AG20443 (cell line): ENCODE data around the gene PLD6.
A peak's percentile ranks its signal among the peaks of the same experiment; 100 is the strongest.
"Not testable (repeated sequence)": the region's sequence is repeated elsewhere in the genome, so short reads cannot be mapped to it uniquely, and the experiment has no call there.

Experiments
- DNase-seq: peaks from one replicate; pipeline ENCODE4 v3.0.0; 2012; ENCODE audit warnings: low spot score, mixed read lengths

PLD6 gene, protein sequence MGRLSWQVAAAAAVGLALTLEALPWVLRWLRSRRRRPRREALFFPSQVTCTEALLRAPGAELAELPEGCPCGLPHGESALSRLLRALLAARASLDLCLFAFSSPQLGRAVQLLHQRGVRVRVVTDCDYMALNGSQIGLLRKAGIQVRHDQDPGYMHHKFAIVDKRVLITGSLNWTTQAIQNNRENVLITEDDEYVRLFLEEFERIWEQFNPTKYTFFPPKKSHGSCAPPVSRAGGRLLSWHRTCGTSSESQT

GRCh38 chr17:17206124-17206912, at the start of gene PLD6:
PLD6 (minus strand) TSS chr17:17206333; CDS start chr17:17206286, 47 bp downstream.
- DNase-seq: peak; percentile 86

GRCh38 chr17:17255689-17256088, 49.6 kb upstream of the PLD6 start:
- not testable (repeated sequence) for DNase-seq

GRCh38 chr17:17254036-17254435, 47.9 kb upstream of the PLD6 start:
- no peak for DNase-seq

DNA sequence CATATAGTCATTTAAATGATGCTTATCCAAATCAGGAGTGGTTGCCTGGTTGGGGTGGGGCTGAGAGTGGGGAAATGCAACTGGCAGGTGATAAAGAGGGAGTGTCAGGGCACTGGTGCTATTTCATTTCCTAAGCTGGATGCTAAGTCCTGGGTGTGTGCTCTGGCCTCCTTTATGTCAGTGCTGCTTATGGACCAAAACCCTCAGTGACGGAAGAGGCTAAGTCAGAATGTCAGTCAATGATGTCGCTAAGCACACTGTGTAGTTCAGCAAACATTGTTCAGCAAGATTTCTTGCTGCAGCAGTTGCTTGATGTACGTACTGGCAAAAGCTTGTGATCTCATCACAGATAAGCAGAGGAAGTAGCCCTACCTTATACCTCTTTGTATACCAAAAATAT, 47.3 kb upstream of the PLD6 start:
- no peak for DNase-seq

- DNase-seq: no peak
Measured at GRCh38 chr17:17252149-17252661, 46.1 kb upstream of the PLD6 start.

DNA sequence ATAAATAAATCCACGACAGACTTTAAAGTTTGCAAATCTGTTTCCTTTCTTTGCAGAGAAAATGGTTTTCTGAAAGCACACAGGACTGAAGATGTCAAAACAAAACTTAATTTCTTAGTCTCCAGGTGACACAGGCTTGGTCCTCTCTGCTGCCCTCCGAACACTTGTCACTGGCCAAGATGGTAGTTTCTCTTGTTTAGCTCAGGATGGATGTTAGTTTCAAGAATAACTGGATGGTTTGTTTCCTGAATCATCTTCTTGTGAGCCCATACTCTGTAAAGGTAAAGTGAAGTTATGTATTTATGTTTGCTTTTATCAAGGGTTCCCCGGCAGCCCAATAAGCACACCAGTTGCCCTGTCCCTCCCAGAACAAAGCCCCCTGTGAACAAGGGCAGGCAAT, 40.7 kb upstream of the PLD6 start:
- no peak for DNase-seq

- no peak for DNase-seq
Measured at GRCh38 chr17:17243163-17243562, 37.0 kb upstream of the PLD6 start.

GRCh38 chr17:17242246-17242645, 36.1 kb upstream of the PLD6 start:
- no peak for DNase-seq

- DNase-seq: no peak
Measured at GRCh38 chr17:17241656-17242055, 35.5 kb upstream of the PLD6 start.

DNA sequence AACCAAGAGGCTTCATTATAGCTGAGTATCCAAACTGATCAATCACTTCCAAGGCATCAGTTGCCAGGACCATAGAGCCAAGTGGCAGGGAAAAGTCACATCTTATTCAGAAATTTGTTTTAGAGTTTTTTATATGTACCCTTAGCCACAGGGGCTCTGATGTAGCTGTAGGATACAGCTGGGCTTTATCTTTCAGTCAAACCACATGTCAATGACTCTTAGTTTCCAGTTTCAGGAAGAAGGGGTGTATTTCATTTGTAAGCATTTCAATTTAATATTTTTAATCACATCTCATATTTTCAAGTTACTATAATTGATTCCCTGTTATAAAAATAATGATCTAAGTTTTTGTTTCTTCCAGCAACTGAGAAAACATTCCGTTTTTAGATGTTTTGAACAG, 33.7 kb upstream of the PLD6 start:
- DNase-seq: no peak

GRCh38 chr17:17237026-17237799, 31.1 kb upstream of the PLD6 start, which contains the start of gene FLCN:
FLCN (minus strand) TSS chr17:17237168; CDS start chr17:17228137, 9,031 bp downstream.
- peak; percentile 95 for DNase-seq

DNA sequence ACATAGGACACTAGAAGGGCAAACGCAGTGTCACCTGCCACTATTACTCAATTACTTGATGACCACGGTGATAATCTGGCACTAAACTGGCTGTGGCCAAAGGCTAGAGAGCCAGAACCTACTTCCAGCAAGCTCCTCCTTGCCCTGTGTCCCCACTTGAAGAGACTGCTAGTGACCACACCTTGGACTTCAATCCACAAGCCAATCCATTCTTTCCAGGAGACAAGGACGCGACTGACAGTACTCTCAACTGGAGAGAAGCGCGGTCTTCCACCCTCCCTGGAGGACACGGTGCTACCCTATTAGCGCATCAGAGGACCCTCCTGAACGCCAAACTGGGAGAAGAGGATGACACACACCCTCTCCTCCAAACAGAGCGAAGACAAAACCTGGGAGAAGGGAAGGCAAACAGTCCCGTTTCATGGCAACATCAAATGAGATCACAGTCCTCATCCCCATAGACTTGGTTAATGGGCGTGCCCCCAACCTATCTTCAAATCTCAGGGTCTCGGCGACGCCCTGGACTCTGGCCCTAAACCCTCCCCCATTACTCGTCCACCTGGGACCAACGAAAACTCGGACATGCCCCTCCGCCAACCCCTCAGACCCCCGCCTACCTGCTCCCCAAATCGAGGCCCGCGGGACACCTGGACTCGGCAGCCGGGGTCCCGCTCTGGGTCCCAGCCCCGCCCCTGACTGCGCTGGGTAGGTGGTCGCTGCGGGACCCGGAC, 30.3 kb upstream of the PLD6 start:
- DNase-seq: peak; percentile 48

DNA sequence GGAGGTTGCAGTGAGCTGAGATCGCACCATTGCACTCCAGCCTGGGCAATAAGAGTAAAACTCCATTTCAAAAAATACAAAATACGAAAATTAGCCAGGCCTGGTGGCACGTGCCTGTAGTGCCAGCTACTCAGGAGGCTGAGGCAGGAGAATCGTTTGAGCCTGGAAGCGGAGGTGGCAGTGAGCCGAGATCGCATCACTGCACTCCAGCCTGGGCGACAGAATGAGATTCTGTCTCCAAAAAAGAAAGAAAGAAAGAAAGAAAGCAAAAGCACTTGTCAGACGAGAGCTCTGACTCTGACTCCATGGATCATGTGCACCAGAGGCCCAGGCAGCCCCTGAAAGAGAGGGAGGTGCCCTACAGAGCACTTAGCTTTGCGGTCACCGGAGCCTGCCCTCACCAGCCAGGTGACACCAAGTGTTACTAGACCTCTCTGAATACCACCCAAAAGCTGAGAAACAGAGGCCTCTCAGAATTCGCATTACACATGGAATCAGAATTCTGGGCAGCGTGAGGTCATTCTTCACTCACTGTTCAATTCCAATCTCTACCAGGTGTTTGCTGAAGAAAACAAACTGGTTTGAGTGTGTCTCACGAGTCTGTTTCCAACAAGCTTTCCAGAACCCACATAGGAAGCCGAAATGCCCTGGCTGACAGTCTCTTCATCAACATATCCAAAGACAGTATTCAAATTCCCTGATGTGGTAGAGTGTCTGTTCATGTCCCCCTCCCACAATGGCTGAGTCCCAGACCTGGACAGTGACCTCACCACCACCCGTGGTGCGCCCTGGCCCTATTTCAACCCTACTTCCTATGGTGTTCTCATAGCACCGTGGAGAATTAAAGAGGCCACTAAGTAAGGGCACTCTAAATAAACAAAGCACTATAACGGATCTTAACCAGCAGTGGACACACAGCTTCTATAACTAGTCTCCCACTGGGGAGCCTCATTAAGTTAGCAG, 29.4 kb upstream of the PLD6 start:
- DNase-seq: no peak

DNA sequence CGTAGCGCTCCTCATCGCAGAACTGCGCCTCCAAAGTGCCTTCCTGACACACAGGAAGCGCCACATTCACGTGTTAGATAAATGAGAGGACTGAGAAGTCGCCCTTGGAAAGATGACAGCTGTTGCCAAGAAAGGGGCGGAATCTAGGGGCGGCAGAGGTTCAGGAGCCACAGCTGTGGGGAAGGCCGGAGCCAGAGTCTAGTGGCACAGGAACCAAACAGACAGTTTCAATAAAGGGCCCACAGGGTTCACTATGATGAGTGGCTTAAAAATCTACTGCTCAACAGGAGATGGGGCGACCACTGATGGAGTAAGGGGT, 26.1 kb upstream of the PLD6 start:
- no peak for DNase-seq

GRCh38 chr17:17231621-17232302, 25.6 kb upstream of the PLD6 start:
- no peak for DNase-seq

DNA sequence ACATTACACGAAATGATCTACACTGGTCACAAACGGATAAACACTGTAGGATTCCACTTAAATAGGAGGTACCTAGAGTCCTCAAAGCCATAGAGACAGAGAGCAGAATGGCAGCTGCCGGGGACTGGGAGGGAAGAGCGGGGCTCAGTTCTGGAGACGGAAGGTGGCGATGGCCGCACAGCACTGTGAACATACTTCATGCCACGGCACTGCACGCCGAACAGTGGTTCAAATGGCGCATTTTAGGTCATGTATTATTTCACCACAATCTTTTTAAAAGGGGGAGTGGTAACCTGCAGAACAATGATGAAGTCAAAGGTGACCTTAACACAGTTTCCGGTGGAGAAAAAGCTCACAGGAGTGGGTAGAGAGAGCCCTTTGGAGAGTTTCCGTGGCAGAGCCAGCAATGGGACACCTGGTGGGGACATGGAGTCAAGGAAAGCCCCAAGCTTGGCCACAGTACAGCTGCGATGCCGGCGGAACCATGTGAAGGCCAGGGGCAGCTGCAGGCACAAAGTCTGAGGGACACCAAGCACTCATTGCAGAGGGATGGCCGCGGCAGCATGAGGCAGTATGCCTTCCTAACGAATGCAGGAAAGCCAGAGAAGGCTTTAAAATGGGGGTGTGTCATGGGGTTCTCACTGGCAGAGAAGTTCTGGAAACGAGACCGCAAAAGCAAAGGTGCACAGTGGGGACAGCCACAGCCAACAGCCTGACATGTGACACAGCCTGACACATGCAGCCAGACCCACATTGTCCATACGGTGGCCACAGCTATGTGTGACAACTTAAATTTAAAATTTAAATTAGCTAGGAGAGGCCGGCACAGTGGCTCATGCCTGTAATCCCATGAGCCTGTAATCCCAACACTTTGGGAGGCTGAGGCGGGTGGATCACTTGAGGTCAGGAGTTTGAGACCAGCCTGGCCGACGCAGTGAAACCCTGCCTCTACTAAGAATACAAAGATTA, 23.6 kb upstream of the PLD6 start:
- DNase-seq: no peak

DNA sequence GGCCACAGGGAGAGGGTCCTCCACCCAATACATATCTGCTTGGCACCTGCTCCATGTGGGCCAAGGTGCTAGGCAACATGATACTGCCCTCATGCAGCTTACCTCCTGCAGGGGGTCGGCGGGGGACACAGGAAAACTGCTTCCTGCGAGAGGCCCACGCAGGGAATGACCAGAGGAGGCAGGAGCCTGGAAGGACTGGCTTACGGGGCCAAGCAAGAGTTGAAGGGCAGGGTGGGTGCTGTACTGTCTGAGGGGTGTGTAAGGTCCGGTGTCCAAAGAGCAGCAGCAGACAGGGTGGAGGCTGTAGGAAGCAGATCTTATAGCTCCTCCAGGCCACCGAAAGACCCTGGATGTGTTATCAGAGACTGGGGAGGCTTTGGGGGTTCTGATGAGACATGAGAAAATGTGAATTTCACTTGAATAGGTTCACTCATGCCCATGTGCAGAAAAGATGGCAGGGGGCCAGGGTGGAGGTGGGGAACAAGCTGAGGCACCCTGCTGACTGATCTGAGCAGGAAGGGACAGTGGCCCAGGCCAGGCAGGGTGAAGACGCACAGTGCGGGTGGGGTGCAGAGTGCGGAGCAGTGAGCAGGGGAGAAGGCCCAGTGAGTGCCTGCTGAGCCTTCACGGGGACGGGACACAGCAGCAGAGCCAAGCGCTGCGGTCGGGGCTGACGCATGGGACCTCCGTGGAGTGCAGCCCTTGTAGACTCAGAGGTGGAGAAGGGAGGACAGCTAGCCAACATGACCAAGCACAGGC, 22.6 kb upstream of the PLD6 start:
- no peak for DNase-seq
